Keratinocyte (primary cell): ENCODE results near the gene NMBR. TPM values are rescaled to one million over a fixed set of nuclear protein-coding genes. Genes with fewer than 3 reads are reported as not detected.
"Not testable (repeated sequence)": the region's sequence is repeated elsewhere in the genome, so short reads cannot be mapped to it uniquely, and the experiment has no call there.

Experiments used
- DNase-seq: peaks from one replicate; pipeline ENCODE4 v3.0.0-alpha.2; 2011; ENCODE audit warnings: low read depth, missing footprints, low spot score
- FAIRE-seq: peaks from 2 replicates; lab custom pipeline; 2011; peaks lifted over from hg19 to GRCh38; lab: Jason Lieb, UNC
- H2AFZ ChIP-seq: 2 replicates; pipeline ENCODE4 v1.6.0; 2012; ENCODE audit warnings: low read length, control low read depth, inconsistent platforms; ENCODE audit not compliant: control insufficient read depth
- H3K27ac ChIP-seq: 2 replicates; pipeline ENCODE4 v1.5.1; 2011; ENCODE audit warnings: low read length; ENCODE audit not compliant: control insufficient read depth, insufficient read depth
- H3K27me3 ChIP-seq: 3 replicates; pipeline ENCODE4 v1.6.0; 2011; ENCODE audit warnings: low read length; ENCODE audit not compliant: control insufficient read depth, insufficient read depth; ENCODE audit errors: extremely low read depth
- H3K36me3 ChIP-seq, 2 experiments: 2 replicates in 1 of 2; 3 replicates in 1 of 2; pipeline ENCODE4 v1.5.1; 2011; ENCODE audit warnings: low read length in 2 of 2, mild to moderate bottlenecking in 1 of 2; ENCODE audit not compliant: control insufficient read depth in 2 of 2, insufficient read depth in 2 of 2; ENCODE audit errors: extremely low read depth in 1 of 2
- H3K4me1 ChIP-seq: 3 replicates; pipeline ENCODE4 v1.5.1; 2011; ENCODE audit warnings: low read length; ENCODE audit not compliant: control insufficient read depth, insufficient read depth; ENCODE audit errors: extremely low read depth
- H3K4me2 ChIP-seq: 3 replicates; pipeline ENCODE4 v1.6.0; 2011; ENCODE audit warnings: low read depth, low read length; ENCODE audit not compliant: control insufficient read depth, insufficient read depth; ENCODE audit errors: extremely low read depth
- H3K4me3 ChIP-seq, 3 experiments: fragments of 200-600 bp in 1 of 3; sonication (generic) in 1 of 3; 2 replicates in 2 of 3; 3 replicates in 1 of 3; pipeline ENCODE4 v1.5.1; 2011 to 2016; ENCODE audit warnings: low read length in 3 of 3, mild to moderate bottlenecking in 3 of 3, control low read depth in 2 of 3, inconsistent platforms in 1 of 3, low read depth in 1 of 3, mixed read lengths in 1 of 3, mixed run types in 1 of 3, moderate library complexity in 1 of 3; ENCODE audit not compliant: control insufficient read depth in 2 of 3, insufficient read depth in 2 of 3; ENCODE audit errors: extremely low read depth in 1 of 3
- H3K79me2 ChIP-seq: 2 replicates; pipeline ENCODE4 v1.6.0; 2012; ENCODE audit warnings: low read length; ENCODE audit not compliant: control insufficient read depth, insufficient read depth
- H3K9ac ChIP-seq: 3 replicates; pipeline ENCODE4 v1.6.0; 2011; ENCODE audit warnings: low read length; ENCODE audit not compliant: control insufficient read depth, insufficient read depth; ENCODE audit errors: extremely low read depth
- H3K9me1 ChIP-seq: 3 replicates; pipeline ENCODE4 v1.6.0; 2011; ENCODE audit warnings: low read length; ENCODE audit not compliant: control insufficient read depth, insufficient read depth; ENCODE audit errors: extremely low read depth
- H3K9me3 ChIP-seq: 2 replicates; pipeline ENCODE4 v1.5.1; 2012; ENCODE audit warnings: low read depth, low read length; ENCODE audit not compliant: control insufficient read depth
- H4K20me1 ChIP-seq: 3 replicates; pipeline ENCODE4 v1.6.0; 2011; ENCODE audit warnings: low read length; ENCODE audit not compliant: control insufficient read depth, insufficient read depth; ENCODE audit errors: extremely low read depth
- CTCF ChIP-seq, 3 experiments: IDR thresholded peaks in 1 of 3; conservative IDR thresholded peaks in 1 of 3; optimal IDR thresholded peaks in 1 of 3; 2 replicates in 2 of 3; 3 replicates in 1 of 3; pipeline versions ENCODE3 to v1.5.1; 2011; ENCODE audit warnings: low read length in 3 of 3, mild to moderate bottlenecking in 3 of 3, moderate library complexity in 2 of 3, control low read depth in 1 of 3, inconsistent platforms in 1 of 3; ENCODE audit not compliant: insufficient read depth in 2 of 3; ENCODE audit errors: extremely low read depth in 1 of 3
- EZH2 ChIP-seq: IDR thresholded peaks from one replicate; pipeline ENCODE4 v1.6.1; 2012; ENCODE audit warnings: inconsistent platforms, mild to moderate bottlenecking, low read length, moderate library complexity
- dilution Hi-C: fragments of 300-500 bp; cut with MboI; formaldehyde crosslinking; loops from one replicate; pipeline ENCODE4 v1.7.0; 2020; ENCODE audit warnings: low sequenced_read_pairs; ENCODE audit not compliant: extremely low pct_ligation_motif_present
- polyA plus RNA-seq, 5 experiments: library from polyadenylated mRNA; depleted of rRNA in 3 of 5; stranded (reverse) in 3 of 5; stranded (forward) in 1 of 5; unstranded in 1 of 5; fragments of >200 nt; gene quantifications; 1 replicate in 1 of 5; 2 replicates in 3 of 5; 3 replicates in 1 of 5; pipeline versions ENCODE4 v1.2.1 to v1.2.3, GENCODE V29; 2011 to 2012; ENCODE audit warnings: missing spikeins in 2 of 5, low read depth in 1 of 5, low replicate concordance in 1 of 5

NMBR gene
- polyA plus RNA-seq, 1 donor (not counting 4 experiments of a cell fraction or from before 2014, with no cell fraction given), result not detected

DNA sequence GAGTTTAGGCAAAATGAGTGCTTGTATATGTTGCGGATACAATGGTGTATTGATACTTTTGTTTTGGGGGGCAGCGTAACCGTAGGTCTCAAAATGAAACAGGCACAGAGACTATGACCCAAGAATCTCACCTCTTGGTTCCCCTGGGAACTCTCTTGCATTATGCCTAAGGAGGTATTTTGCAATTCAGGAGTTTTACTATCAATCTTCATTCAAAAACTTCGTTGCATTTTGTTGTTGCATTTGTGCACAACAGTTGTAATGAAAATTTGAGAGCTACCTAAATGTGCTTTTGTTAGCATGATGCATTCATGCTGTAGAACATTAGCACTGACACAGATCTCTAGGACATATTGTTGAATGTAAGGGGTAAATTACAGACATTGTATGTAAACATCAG, 18.3 kb upstream of the NMBR start:
- no peaks in the 10 kb centered on the region for H3K27me3 ChIP-seq
- FAIRE-seq (no peak), DNase-seq (no peak)
- TF ChIP-seq EZH2 (no peak), CTCF (optimal IDR thresholded peaks at IDR 0.05 in 1 of 3, IDR thresholded peaks at IDR 0.05 in 1 of 3, conservative IDR thresholded peaks at IDR 0.05 in 1 of 3; ENCODE audit: extremely low read depth in 1 of 3, insufficient read depth in 2 of 3, low read length in 3 of 3) (no peak)
- peaks cover 0 to 2% of the 10 kb centered on the region in 2 experiments for H3K36me3 ChIP-seq
- H3K4me2 ChIP-seq, result no peak overlapping the region
- dilution Hi-C loops, result no loop called here
- no peaks in the 10 kb centered on the region for H4K20me1 ChIP-seq
- no peak overlapping the region for H3K4me3 ChIP-seq
- no peak overlapping the region for H2AFZ ChIP-seq
- no peak overlapping the region for H3K9ac ChIP-seq
- H3K4me1 ChIP-seq, result no peaks in the 10 kb centered on the region
- peaks cover 49% of the 10 kb centered on the region for H3K79me2 ChIP-seq
- H3K27ac ChIP-seq, result no peak overlapping the region
- H3K9me3 ChIP-seq, result no peaks in the 10 kb centered on the region
- H3K9me1 ChIP-seq, result no peaks in the 10 kb centered on the region

DNA sequence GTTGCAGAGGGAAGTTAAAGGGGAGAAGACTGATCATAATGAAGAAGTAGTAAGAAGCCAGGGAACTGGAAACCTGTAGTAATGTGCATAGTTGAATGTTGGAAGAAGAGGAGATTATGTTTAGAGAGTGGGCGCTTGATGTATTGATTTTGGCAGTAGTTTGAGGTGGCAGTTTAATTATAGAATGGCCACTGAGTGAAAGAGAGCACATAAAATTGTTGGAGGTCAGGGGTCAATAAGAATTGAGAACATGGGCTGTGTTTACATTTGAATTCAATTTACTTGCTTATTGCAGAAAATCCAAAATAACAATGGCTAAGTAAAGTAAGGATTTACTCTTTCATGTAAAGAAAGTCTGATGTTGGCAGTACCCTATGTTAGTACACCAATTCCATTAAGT, 15.9 kb upstream of the NMBR start:
- no peak overlapping the region for H3K27ac ChIP-seq
- no peaks in the 10 kb centered on the region for H3K27me3 ChIP-seq
- no peaks in the 10 kb centered on the region for H3K9me1 ChIP-seq
- dilution Hi-C loops, result no loop called here
- no peak overlapping the region for H3K4me2 ChIP-seq
- no peak overlapping the region for H3K9ac ChIP-seq
- H3K9me3 ChIP-seq, result no peaks in the 10 kb centered on the region
- H4K20me1 ChIP-seq, result no peaks in the 10 kb centered on the region
- H3K4me3 ChIP-seq, result no peak overlapping the region
- DNase-seq, result no peak
- H3K4me1 ChIP-seq, result no peaks in the 10 kb centered on the region
- H3K79me2 ChIP-seq, result peaks cover 70% of the 10 kb centered on the region
- TF ChIP-seq CTCF (optimal IDR thresholded peaks at IDR 0.05 in 1 of 3, IDR thresholded peaks at IDR 0.05 in 1 of 3, conservative IDR thresholded peaks at IDR 0.05 in 1 of 3; ENCODE audit: extremely low read depth in 1 of 3, insufficient read depth in 2 of 3, low read length in 3 of 3), result no peak
- TF ChIP-seq EZH2, result no peak
- FAIRE-seq, result no peak
- H3K36me3 ChIP-seq, result peaks cover 0 to 2% of the 10 kb centered on the region in 2 experiments
- no peak overlapping the region for H2AFZ ChIP-seq

GRCh38 chr6:142156758-142157068, 9.8 kb upstream of the NMBR start:
- FAIRE-seq, H4K20me1 ChIP-seq, H3K4me2 ChIP-seq, H3K27me3 ChIP-seq, dilution Hi-C loops, H3K4me1 ChIP-seq, H3K27ac ChIP-seq, H3K36me3 ChIP-seq, H3K9me3 ChIP-seq, H3K9me1 ChIP-seq, DNase-seq, H2AFZ ChIP-seq, H3K9ac ChIP-seq, H3K4me3 ChIP-seq: not testable (repeated sequence)
- H3K79me2 ChIP-seq, result peaks cover 83% of the 10 kb centered on the region
